ENCODE data around the gene DRC7.

DRC7 gene

GRCh38 chr16:57656342-57656955 lies 38.2 kb upstream of the DRC7 start:
- Histone ChIP-seq H3K36me3 (ENCODE audit: insufficient read depth, low read length) (no peaks in the 10 kb centered on the region), H3K9ac (ENCODE audit: low read depth, low read length) (no peak overlapping the region), H3K4me1 (ENCODE audit: insufficient read depth, low read length) (no peaks in the 10 kb centered on the region; the same call in 1 of the 2 replicates), H3K9me3 (ENCODE audit: control insufficient read depth, insufficient read depth, low read length) (no peaks in the 10 kb centered on the region)

- Histone ChIP-seq H3K9me3 (ENCODE audit: control insufficient read depth, insufficient read depth, low read length) (no peaks in the 10 kb centered on the region), H3K36me3 (ENCODE audit: insufficient read depth, low read length) (no peaks in the 10 kb centered on the region), H3K4me1 (ENCODE audit: insufficient read depth, low read length) (no peaks in the 10 kb centered on the region; the same call in 1 of the 2 replicates), H3K9ac (ENCODE audit: low read depth, low read length) (no peak overlapping the region)
Observed at GRCh38 chr16:57657228-57657627, 37.4 kb upstream of the DRC7 start.

GRCh38 chr16:57658130-57658877 lies 36.3 kb upstream of the DRC7 start:
- Histone ChIP-seq H3K9me3 (ENCODE audit: control insufficient read depth, insufficient read depth, low read length) (no peaks in the 10 kb centered on the region), H3K9ac (ENCODE audit: low read depth, low read length) (no peak overlapping the region), H3K36me3 (ENCODE audit: insufficient read depth, low read length) (no peaks in the 10 kb centered on the region), H3K4me1 (ENCODE audit: insufficient read depth, low read length) (no peaks in the 10 kb centered on the region; the same call in 1 of the 2 replicates)

DNA sequence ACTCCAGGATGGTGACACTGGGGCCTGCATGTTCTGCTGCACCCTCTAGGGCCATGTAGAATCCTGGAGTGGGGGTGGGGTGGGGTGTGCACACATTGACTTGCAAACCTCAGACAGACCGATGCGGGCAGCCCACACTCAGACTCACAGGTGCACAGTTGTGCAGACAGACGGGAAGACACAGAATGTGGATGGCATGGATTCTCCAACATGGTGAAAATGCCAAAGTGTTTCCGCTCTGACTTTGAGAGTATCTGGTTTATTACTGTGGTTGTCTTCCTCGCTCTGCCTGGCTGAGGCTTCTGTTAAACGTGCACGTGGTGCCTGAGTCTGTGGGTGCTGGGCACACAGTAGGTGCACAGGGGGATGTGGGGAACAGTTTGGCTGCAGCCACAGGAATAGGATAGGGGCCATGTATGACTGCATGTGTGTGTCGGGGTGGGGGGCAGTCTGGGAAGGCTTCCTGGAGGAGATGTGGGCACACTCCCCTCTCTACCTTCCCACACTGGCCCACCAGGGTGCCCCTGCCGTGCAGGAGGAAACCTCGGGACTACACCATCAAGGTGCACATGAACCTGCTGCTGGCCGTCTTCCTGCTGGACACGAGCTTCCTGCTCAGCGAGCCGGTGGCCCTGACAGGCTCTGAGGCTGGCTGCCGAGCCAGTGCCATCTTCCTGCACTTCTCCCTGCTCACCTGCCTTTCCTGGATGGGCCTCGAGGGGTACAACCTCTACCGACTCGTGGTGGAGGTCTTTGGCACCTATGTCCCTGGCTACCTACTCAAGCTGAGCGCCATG lies 35.5 kb upstream of the DRC7 start:
- no peaks in the 10 kb centered on the region for H3K36me3 ChIP-seq (ENCODE audit: insufficient read depth, low read length)
- no peaks in the 10 kb centered on the region for H3K9me3 ChIP-seq (ENCODE audit: control insufficient read depth, insufficient read depth, low read length)
- no peak overlapping the region for H3K9ac ChIP-seq (ENCODE audit: low read depth, low read length)
- no peaks in the 10 kb centered on the region; the same call in 1 of the 2 replicates for H3K4me1 ChIP-seq (ENCODE audit: insufficient read depth, low read length)

DNA sequence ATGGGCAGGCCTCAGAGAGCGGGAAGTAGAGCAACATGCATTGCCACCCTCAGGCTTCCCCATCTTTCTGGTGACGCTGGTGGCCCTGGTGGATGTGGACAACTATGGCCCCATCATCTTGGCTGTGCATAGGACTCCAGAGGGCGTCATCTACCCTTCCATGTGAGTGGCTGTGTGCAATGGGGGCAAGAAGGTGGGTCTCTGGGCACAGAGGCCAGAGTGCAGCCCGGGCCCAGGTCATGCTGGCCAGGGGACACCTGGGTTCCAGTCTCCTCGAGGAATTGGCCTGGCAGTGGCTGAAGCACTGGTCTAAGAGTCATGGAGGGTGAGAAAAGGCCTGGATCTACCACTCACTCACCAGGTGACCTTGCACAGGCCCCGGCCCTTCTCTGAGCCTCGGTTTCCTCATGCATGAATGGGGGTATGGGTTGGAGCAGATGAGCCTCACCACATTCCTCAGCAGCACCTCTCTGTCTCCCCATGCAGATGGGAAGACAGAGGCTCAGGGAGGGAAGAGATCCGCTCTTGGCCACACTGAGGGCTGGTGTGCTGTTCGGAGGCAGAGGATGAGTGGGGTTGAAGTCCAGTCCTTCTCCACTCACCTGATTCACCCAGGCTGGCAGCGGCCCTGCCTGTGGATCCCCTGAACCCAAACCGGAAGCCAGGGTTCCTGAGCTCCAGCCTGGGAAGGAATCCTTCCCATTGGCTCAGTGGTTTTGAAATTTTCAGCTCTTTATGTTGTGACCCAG lies 33.7 kb upstream of the DRC7 start:
- H3K4me1 ChIP-seq (ENCODE audit: insufficient read depth, low read length) = no peaks in the 10 kb centered on the region
- H3K9ac ChIP-seq (ENCODE audit: low read depth, low read length) = no peak overlapping the region
- H3K9me3 ChIP-seq (ENCODE audit: control insufficient read depth, insufficient read depth, low read length) = no peaks in the 10 kb centered on the region
- no peaks in the 10 kb centered on the region for H3K36me3 ChIP-seq (ENCODE audit: insufficient read depth, low read length)

- H3K4me1 ChIP-seq (ENCODE audit: insufficient read depth, low read length) = no peaks in the 10 kb centered on the region
- H3K9ac ChIP-seq (ENCODE audit: low read depth, low read length) = no peak overlapping the region
- no peaks in the 10 kb centered on the region for H3K9me3 ChIP-seq (ENCODE audit: control insufficient read depth, insufficient read depth, low read length)
- H3K36me3 ChIP-seq (ENCODE audit: insufficient read depth, low read length) = no peaks in the 10 kb centered on the region
Observed at GRCh38 chr16:57661510-57661909, 33.1 kb upstream of the DRC7 start.

GRCh38 chr16:57661936-57662906 lies 32.4 kb upstream of the DRC7 start:
- Histone ChIP-seq H3K9me3 (ENCODE audit: control insufficient read depth, insufficient read depth, low read length) (no peaks in the 10 kb centered on the region), H3K36me3 (ENCODE audit: insufficient read depth, low read length) (no peaks in the 10 kb centered on the region), H3K9ac (ENCODE audit: low read depth, low read length) (no peak overlapping the region), H3K4me1 (ENCODE audit: insufficient read depth, low read length) (no peaks in the 10 kb centered on the region)

- H3K9me3 ChIP-seq (ENCODE audit: control insufficient read depth, insufficient read depth, low read length) = no peaks in the 10 kb centered on the region
- no peaks in the 10 kb centered on the region for H3K36me3 ChIP-seq (ENCODE audit: insufficient read depth, low read length)
- H3K4me1 ChIP-seq (ENCODE audit: insufficient read depth, low read length) = no peaks in the 10 kb centered on the region; the same call in 1 of the 2 replicates
- H3K9ac ChIP-seq (ENCODE audit: low read depth, low read length) = no peak overlapping the region
Observed at GRCh38 chr16:57663436-57663835, 31.2 kb upstream of the DRC7 start.

DNA sequence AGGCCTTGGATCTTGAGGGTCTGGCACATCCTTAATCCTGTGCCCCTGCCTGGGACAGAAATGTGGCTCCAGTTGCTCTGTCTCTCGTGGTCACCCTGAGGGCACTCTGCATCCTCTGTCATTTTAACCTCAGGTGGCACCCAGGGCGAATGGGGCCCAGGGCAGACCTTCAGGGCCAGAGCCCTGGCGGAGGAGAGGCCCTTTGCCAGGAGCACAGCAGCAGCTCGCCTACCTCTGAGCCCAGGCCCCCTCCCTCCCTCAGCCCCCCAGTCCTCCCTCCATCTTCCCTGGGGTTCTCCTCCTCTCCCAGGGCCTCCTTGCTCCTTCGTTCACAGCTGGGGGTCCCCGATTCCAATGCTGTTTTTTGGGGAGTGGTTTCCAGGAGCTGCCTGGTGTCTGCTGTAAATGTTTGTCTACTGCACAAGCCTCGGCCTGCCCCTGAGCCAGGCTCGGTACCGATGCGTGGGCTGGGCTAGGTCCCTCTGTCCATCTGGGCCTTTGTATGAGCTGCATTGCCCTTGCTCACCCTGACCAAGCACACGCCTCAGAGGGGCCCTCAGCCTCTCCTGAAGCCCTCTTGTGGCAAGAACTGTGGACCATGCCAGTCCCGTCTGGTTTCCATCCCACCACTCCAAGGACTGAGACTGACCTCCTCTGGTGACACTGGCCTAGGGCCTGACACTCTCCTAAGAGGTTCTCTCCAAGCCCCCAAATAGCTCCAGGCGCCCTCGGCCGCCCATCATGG lies 30.5 kb upstream of the DRC7 start:
- no peak overlapping the region for H3K9ac ChIP-seq (ENCODE audit: low read depth, low read length)
- no peaks in the 10 kb centered on the region for H3K9me3 ChIP-seq (ENCODE audit: control insufficient read depth, insufficient read depth, low read length)
- H3K36me3 ChIP-seq (ENCODE audit: insufficient read depth, low read length) = no peaks in the 10 kb centered on the region
- no peaks in the 10 kb centered on the region; the same call in 1 of the 2 replicates for H3K4me1 ChIP-seq (ENCODE audit: insufficient read depth, low read length)

DNA sequence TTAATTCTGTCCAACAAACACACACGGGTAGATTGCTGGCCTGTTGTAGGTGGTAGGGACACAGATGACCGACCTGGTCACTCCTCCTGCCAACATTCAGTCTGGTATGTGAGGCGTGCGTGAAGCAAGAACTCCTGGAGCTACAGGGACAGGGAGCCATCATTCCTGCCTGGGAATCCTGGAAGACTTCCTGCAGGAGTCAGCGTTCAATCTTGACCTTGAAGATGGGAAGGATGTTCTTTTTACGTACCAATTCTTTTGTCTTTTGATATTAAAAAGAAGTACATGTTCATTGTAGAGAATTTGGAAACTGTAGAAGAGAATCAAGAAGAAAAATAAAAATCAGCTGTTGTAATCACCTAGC lies 30.0 kb upstream of the DRC7 start:
- no peaks in the 10 kb centered on the region for H3K9me3 ChIP-seq (ENCODE audit: control insufficient read depth, insufficient read depth, low read length)
- H3K4me1 ChIP-seq (ENCODE audit: insufficient read depth, low read length) = no peaks in the 10 kb centered on the region; the same call in 1 of the 2 replicates
- no peaks in the 10 kb centered on the region for H3K36me3 ChIP-seq (ENCODE audit: insufficient read depth, low read length)
- H3K9ac ChIP-seq (ENCODE audit: low read depth, low read length) = no peak overlapping the region

- H3K36me3 ChIP-seq (ENCODE audit: insufficient read depth, low read length) = no peaks in the 10 kb centered on the region
- H3K4me1 ChIP-seq (ENCODE audit: insufficient read depth, low read length) = no peaks in the 10 kb centered on the region; the same call in 1 of the 2 replicates
- H3K9me3 ChIP-seq (ENCODE audit: control insufficient read depth, insufficient read depth, low read length) = no peaks in the 10 kb centered on the region
- no peak overlapping the region for H3K9ac ChIP-seq (ENCODE audit: low read depth, low read length)
Observed at GRCh38 chr16:57665541-57665940, 29.1 kb upstream of the DRC7 start.

DNA sequence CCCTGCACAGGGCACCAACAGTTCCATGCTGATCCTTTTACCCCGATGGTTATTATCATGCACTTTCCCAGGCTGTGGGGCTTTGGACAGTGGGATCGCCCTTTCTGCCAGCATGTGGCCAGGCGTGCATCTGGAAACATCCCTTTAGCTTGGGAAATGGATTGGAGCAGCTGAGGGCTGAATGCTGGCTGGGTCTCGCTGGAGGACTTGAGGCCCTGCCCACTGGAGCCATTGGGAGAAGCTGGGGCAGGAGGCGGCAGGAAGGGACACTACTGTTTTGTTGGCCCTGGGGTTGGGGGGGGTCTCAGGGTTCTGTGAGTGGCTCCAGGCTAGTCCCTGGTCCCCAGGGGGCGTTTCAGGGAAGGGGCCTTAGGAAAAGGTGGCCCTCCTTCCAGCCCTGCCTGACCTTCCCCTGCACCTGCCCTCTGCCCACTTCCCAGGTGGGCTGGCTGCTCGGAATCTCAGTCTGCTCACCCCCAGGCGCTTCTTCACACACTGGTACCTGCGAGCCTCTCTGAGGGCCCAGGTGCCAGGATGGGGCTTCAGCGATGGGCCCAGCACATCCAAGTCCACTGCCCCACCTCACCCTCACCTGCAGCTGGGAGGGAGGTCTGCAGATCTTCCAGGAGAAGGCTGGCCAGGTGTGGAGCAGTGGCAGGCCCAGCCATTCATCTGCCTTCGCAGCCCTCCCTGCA lies 28.1 kb upstream of the DRC7 start:
- Histone ChIP-seq H3K9me3 (ENCODE audit: control insufficient read depth, insufficient read depth, low read length) (no peaks in the 10 kb centered on the region), H3K36me3 (ENCODE audit: insufficient read depth, low read length) (no peaks in the 10 kb centered on the region), H3K4me1 (ENCODE audit: insufficient read depth, low read length) (no peaks in the 10 kb centered on the region; the same call in 1 of the 2 replicates), H3K9ac (ENCODE audit: low read depth, low read length) (no peak overlapping the region)
